HG02870 (cell line): ENCODE data around the gene FN3KRP.
A peak's percentile ranks its signal among the peaks of the same experiment; 100 is the strongest.

Source experiments
- ATAC-seq: cut with Tn5 transposase; IDR thresholded peaks from one replicate; pipeline ENCODE4 v1.9.1; 2021; ENCODE audit warnings: mild to moderate bottlenecking, moderate library complexity; ENCODE audit not compliant: unreplicated experiment

The FN3KRP gene, protein sequence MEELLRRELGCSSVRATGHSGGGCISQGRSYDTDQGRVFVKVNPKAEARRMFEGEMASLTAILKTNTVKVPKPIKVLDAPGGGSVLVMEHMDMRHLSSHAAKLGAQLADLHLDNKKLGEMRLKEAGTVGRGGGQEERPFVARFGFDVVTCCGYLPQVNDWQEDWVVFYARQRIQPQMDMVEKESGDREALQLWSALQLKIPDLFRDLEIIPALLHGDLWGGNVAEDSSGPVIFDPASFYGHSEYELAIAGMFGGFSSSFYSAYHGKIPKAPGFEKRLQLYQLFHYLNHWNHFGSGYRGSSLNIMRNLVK

DNA sequence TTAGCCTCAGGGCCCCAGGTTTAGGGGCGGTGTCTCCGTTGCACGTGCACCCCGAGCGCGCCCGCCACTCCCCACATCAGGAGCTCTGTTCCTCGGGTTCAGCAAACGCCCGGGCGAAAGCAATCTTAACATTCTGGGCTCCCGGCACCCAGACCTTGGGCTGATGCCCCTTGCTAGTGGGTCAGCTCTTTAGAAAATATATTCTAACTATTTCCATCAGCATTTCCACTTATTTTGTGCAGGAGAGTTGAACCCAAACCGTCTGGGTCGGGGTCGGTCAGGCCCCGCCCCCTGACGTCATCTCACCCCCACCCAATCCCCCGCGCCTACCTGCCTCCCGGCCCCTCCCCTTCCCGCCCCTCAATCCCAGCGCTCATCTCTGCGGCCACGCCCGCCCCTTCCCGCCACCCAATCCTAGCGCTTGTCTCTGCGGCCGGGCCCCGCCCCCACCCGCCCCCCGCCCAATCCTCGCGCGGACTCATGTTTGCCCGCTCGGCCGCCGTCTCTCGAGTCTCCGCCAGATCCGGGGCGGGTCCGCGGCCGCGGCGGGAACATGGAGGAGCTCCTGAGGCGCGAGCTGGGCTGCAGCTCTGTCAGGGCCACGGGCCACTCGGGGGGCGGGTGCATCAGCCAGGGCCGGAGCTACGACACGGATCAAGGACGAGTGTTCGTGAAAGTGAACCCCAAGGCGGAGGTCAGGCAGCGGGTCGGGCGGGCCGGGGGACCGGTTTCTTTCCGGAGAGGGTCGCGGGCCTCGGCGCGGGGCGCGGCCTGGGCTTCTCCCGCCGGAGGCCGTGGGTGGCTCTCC is at the start of gene FN3KRP:
FN3KRP (plus strand) TSS at position 504 of the 808 bp plus-strand sequence; CDS start at position 554, 50 bp downstream.
- peak; percentile 79 for ATAC-seq

- ATAC-seq, result no peak
Measured at GRCh38 chr17:82666931-82667667, 49.4 kb upstream of the FN3KRP start.

DNA sequence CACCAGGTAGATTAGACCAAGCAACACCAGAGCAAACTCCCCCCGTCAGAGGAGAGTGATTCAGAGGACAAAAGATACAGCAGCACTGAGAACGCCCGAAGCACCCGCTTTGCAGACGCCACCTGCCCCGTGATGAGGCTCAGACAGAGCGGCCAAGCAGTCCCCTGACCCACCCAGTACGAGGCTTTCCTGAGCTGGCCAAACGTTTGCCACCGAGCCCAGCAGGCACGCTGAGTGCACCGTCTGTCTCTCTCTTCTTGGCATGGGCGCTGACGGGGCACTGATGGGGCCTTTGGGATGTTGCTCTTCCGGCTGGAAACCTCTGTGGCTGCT is 48.9 kb upstream of the FN3KRP start:
- ATAC-seq, result no peak

DNA sequence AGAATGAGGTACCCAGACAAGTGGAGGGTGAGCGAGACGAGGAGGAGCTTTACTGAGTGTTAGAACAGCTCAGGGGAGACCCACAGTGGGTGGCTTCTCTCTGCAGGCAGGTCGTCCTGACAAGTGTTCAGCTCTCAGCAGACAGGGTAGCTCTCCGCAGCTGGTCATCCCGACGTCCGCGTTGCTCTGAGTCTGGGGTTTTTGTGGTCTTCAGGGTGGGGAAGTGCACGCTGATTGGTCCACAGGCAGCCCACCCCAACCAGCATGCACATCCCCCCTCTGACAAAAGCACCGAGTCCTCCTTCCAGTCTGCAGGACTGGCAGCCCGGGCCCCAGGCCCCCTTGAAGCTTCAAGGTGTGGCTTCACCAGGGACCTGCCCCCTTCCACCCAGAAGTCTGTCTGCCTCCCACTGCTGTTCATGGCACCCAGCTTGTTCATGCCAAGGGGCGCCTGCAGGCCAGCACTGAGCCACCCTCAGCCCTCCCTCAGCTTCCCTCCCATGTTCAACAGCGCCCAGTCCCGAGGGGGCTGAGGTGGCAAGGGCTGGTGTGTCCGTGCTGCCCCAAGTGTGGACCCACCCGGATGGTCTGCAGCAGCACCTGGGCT is 48.4 kb upstream of the FN3KRP start:
- ATAC-seq, result no peak

DNA sequence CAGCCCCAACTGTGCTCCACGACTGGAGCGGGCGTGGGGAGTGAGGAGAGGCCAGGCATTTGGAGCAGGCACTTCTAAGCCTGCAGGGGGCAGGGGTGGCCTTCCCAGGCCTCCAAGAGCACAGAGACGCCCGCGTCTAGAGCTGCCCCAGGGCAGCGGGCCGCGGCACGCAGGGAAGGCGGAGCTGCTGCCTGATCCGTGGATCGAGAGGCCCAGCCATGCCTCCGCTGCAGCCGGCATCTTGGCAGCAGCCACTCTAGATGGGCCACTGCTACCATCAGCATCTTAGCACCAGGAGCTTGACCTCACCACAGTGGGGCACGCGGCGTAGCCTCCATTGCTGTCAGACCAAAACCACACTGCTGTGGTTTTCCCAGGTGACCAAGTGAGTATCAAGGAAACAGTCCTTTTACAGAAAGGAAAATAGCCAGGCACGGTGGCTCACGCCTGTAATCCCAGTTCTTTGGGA is 47.8 kb upstream of the FN3KRP start:
- no peak for ATAC-seq

GRCh38 chr17:82670661-82671450 is 45.6 kb upstream of the FN3KRP start:
- no peak for ATAC-seq

DNA sequence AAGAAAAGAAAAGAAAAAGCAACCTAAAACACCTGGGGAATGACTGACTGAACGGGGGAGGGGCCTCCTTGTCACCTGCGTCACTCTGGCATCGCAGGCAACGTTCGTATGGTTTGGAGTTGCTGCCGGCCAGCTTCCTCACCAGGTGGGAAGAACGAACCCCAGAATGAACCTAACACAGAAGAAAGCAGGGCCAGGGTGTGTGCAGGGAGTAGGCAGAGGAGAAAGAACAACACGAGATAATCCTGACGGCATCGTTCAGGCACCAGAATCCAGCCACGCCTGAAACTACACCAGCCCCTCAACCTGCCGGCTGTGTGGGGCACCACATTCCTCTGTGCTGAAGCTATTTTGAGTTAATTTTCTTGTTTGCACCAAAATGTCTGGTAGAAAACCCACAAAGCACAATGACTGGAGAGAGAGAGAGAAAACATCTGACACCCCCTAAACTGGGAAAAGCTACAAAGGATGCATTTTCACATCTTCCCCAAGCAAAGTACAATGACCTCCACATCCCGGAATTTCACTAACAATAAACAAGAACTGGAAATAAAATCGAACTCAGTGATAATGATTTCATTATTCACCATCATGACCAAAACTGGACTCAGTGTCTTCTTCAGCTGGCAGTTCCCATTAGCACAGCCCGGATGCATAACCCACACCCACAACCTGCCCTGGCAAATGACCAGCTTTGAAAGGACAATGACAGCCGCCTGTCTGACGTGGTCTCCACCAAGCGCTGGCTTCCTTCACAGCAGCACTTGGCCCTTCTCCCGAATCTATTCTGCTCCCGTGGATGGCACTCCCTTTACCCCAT is 41.6 kb upstream of the FN3KRP start:
- no peak for ATAC-seq

GRCh38 chr17:82675476-82676245 is 40.8 kb upstream of the FN3KRP start:
- ATAC-seq, result no peak

DNA sequence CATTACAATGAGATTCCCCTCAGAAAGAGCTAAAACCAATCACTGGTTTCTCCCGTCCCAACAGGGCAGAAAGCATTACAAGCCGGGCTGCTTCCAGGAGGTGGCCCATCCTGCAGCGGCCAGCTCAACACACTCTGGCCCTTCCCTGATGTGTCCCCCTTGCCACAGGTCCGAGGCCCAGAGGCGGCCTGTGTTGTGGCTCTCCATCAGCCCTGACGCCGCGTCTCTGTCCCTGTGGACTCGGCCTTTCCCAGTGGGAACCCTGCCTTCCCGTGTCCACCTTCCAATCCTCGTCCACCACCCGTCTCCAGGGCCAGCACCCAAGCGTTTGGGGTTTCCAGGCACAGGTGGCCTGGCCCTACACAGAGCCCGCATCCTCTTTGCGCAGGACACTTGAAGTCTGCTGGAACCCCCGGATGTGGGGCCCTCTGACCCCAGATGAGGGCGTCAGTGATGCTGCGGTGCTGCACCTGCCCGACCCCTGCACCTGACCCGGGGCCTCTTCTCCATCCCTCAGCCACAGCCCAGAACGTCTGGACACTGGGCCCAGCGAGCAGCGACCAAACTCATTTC is 39.1 kb upstream of the FN3KRP start:
- no peak for ATAC-seq

DNA sequence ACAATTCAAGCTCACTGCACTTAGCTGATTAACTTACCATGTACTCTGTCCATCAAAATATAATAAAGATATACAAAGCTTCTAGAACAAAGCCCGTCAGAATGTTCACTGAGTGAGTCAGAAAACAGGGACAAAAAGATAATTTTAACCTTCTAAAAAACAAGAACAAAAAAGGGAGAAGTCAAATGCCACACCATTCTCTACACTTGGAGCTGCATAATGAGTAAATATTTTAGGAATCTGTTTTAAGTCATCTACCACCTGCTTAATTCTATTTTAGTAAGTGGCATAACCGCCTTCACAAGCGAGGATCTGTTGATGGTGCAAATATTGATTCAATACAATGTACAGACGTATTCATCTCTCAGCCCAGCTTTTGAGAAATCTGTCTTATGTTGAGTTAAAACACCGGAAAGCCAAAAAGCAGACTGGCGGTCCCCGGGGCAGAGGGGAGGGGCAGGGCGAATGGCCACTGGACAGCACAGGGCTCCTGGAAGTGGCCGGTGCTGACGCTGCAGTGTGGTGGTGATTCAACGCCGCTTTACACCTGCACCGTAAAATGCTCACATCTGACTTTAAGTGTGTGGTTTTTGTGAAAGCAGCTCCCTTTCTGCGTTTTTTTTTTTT is 38.1 kb upstream of the FN3KRP start:
- ATAC-seq, result no peak

DNA sequence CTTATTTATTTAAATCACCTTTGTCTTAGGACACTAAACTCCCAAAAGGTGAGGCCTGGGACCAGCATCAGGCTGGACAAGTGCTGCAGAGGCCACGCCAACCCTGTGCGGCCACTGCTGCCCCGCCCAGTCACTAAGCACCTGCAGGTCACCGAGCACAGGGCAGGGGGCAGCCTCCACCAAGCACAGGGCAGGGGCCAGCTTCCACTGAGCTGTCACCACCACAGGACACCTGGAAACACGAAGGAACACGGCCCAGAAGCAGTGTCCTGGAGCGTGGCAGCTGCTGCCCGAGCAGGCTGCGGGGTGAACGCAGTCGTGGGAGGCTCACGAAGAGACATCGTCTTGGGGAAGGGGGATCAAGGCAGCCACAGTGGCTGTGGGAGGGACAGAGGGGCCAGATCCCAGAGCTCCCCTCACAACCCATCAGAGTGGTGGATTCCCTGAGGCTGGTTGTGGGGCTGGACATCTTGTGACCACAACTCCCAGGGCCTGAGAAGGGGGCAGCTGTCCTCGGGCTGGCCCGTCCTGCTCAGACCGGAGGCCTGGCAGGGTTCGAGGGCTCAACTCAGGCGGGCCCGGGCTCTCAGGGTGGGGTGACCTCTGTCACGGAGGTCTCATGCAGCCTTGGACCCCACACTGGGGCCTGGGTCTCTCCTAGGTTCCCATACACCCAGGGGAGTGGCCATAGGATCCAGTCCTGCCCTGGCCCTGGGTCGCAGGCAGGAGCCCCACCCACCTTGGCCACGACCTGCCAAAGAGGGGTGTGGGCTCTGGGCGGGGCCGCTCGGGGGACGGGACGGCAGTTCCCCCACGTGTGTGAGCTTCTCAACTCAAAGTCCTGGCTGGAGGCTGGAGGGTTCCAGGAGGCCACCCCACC is 36.7 kb upstream of the FN3KRP start:
- no peak for ATAC-seq

DNA sequence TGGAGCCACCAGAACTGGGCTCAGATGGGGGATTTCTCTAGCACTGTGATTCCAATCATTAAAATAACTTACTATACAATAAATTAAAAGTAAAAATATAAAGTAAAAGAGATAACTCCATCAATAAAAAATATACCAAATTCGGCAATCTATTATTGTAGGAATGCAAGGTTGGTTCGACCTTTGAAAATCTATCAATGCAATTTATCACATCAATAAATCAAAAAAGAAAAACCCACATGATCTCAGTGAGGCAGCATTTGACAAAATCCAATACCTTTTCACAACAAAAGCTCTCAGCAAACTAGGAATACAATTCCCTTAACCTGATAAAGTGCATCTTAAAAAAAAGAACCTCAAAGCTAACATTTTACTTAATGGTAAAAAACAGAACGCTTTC is 35.0 kb upstream of the FN3KRP start:
- ATAC-seq, result no peak

DNA sequence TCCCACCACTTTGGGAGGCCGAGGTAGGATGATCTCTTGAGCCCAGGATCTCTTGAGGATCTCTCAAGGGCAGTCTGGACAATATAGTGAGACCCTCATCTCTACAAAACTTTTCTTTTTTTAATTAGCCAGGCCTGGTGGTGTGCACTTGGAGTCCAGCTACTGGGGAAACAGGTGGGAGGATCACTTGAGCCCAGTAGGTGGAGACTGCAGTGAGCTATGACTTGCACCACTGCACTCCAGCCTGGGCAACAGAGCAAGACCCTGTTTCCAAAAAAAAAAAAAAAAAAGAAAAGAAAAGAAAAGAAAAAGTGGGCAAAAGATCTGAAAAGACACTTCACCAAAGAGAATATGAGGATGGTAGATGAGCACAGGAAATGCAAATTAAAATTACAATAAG is 33.0 kb upstream of the FN3KRP start:
- ATAC-seq, result no peak

GRCh38 chr17:82684228-82684841 is 32.2 kb upstream of the FN3KRP start:
- no peak for ATAC-seq

GRCh38 chr17:82685291-82685690 is 31.2 kb upstream of the FN3KRP start:
- no peak for ATAC-seq
